Gastrocnemius medialis (tissue), 4 donors: Measurements from ENCODE around the gene COX6A1. TPM values are rescaled to one million over a fixed set of nuclear protein-coding genes. Genes with fewer than 3 reads are reported as not detected.
"Not testable (repeated sequence)": the region's sequence is repeated elsewhere in the genome, so short reads cannot be mapped to it uniquely, and the experiment has no call there.

Source experiments
- ATAC-seq, 2 donors: fragments of 150-250 bp; one replicate each; pipeline ENCODE4 v1.9.1; 2016
- DNase-seq, 2 donors: peaks; one replicate each; pipeline ENCODE4 v3.0.0-alpha.2; 2019
- H3K27ac ChIP-seq, 4 donors: fragments of 200-600 bp; sonication (generic); 1 replicate in 1 of 4; 2 replicates in 3 of 4; pipeline ENCODE4 v1.5.1; 2016 to 2018; ENCODE audit warnings: mild to moderate bottlenecking in 2 of 4, moderate library complexity in 1 of 4
- H3K27me3 ChIP-seq, 3 donors: fragments of 200-600 bp; sonication (generic) in 2 of 3; 1 replicate in 1 of 3; 2 replicates in 2 of 3; pipeline versions ENCODE4 v1.5.1 to v1.6.0; 2016 to 2019; ENCODE audit warnings: mild to moderate bottlenecking in 1 of 3, moderate library complexity in 1 of 3
- H3K36me3 ChIP-seq, 2 donors: fragments of 200-600 bp; sonication (generic) in 1 of 2; one replicate each; pipeline ENCODE4 v1.5.1; 2017 to 2018
- H3K4me1 ChIP-seq, 2 donors: fragments of 200-600 bp; sonication (generic) in 1 of 2; one replicate each; pipeline ENCODE4 v1.5.1; 2016 to 2017; ENCODE audit warnings: mild to moderate bottlenecking in 2 of 2
- H3K4me3 ChIP-seq, 4 donors: fragments of 200-600 bp; sonication (generic) in 3 of 4; 1 replicate in 1 of 4; 2 replicates in 3 of 4; pipeline ENCODE4 v1.5.1; 2016 to 2019; ENCODE audit warnings: mild to moderate bottlenecking in 2 of 4
- H3K9me3 ChIP-seq, 3 donors: fragments of 200-600 bp; sonication (generic) in 2 of 3; 1 replicate in 1 of 3; 2 replicates in 2 of 3; pipeline ENCODE4 v1.5.1; 2016 to 2019
- CTCF ChIP-seq, 5 experiments: fragments of 450-650 bp in 3 of 5; fragments of 200-600 bp in 2 of 5; sonication (generic) in 2 of 5; IDR thresholded peaks in 4 of 5; conservative IDR thresholded peaks in 1 of 5; 1 replicate in 4 of 5; 2 replicates in 1 of 5; pipeline ENCODE4 v1.5.1; 2016 to 2019; ENCODE audit warnings: antibody characterized with exemption in 5 of 5, mild to moderate bottlenecking in 3 of 5, moderate library complexity in 3 of 5
- POLR2A ChIP-seq, 2 donors: fragments of 450-650 bp; IDR thresholded peaks; one replicate each; pipeline ENCODE4 v1.6.1; 2017; ENCODE audit warnings: antibody characterized with exemption in 2 of 2, mild to moderate bottlenecking in 2 of 2, moderate library complexity in 2 of 2
- in situ Hi-C, 4 donors: fragments of 200-750 bp; cut with MboI; loops; one replicate each; pipeline versions ENCODE4 v1.15.0 to v1.8.0; 2017; ENCODE audit warnings: low sequenced_read_pairs in 4 of 4
- intact Hi-C: fragments of 100-400 bp; cut with DNase I; formaldehyde crosslinking; loops from one replicate; pipeline ENCODE4 v1.15.1; 2023; ENCODE audit warnings: low total_unique reads
- total RNA-seq, 4 donors: library from RNA; depleted of rRNA; stranded (reverse); fragments of >200 nt; gene quantifications; one replicate each; pipeline versions ENCODE4 v1.1.0 to v1.2.3, GENCODE V29; 2016

COX6A1 gene
- total RNA-seq, 4 donors from 2014 or later, result 46.9 to 90.8 (median 74.3) TPM

- DNase-seq (peak; percentile 57 to 75), ATAC-seq (peak; percentile 96 to 97)
- Histone ChIP-seq H3K36me3 (peaks cover 0 to 52% of the 10 kb centered on the region in 2 donors), H3K4me3 (peak within 1 kb of the TSS; percentile 85 to 96 (median 94)), H3K27me3 (no peaks in the 10 kb centered on the region), H3K27ac (peak within 1 kb of the TSS; percentile 82 to 96 (median 88)), H3K4me1 (peaks cover 19 to 20% of the 10 kb centered on the region in 2 donors), H3K9me3 (no peaks in the 10 kb centered on the region)
- TF ChIP-seq POLR2A (IDR thresholded peaks at IDR 0.05), result peak; percentile 50 to 73
- peak in 1 of 5 experiments; percentile 39 for TF ChIP-seq CTCF (IDR thresholded peaks at IDR 0.05 in 4 of 5, conservative IDR thresholded peaks at IDR 0.05 in 1 of 5)
- in situ Hi-C loops (no loop called here), intact Hi-C loops (loop anchor here (2.0 to 10.0 kb wide), 2 partner anchors 23 to 199 kb away; partner anchors contain the start of genes CABP1 and SRSF9)
Measured at GRCh38 chr12:120445911-120446843, 8.3 kb downstream of the COX6A1 start, which contains the start of the genes GATC and TRIAP1. Gene GATC (plus strand): TSS chr12:120446444. CDS start chr12:120446481, 37 bp downstream. Gene TRIAP1 (minus strand): TSS chr12:120446384. CDS start chr12:120446372, 12 bp downstream.

- H3K4me3 ChIP-seq, result peak overlapping the region; percentile 85 to 96 (median 94)
- intact Hi-C loops, result loop anchor here (2.0 to 10.0 kb wide), 2 partner anchors 22 to 198 kb away; partner anchors contain the start of genes CABP1 and SRSF9
- peaks cover 19 to 20% of the 10 kb centered on the region in 2 donors for H3K4me1 ChIP-seq
- H3K9me3 ChIP-seq, ATAC-seq, DNase-seq, H3K27me3 ChIP-seq, in situ Hi-C loops: not testable (repeated sequence)
- H3K27ac ChIP-seq, result peak overlapping the region; percentile 82 to 96 (median 88)
- peaks cover 0 to 52% of the 10 kb centered on the region in 2 donors for H3K36me3 ChIP-seq
Measured at GRCh38 chr12:120446844-120447178, 8.9 kb downstream of the COX6A1 start.

GRCh38 chr12:120447992-120448391 is 10.1 kb downstream of the COX6A1 start:
- TF ChIP-seq CTCF (IDR thresholded peaks at IDR 0.05 in 4 of 5, conservative IDR thresholded peaks at IDR 0.05 in 1 of 5) (no peak), POLR2A (IDR thresholded peaks at IDR 0.05) (no peak)
- Histone ChIP-seq H3K36me3 (peaks cover 0 to 42% of the 10 kb centered on the region in 2 donors), H3K27me3 (no peaks in the 10 kb centered on the region), H3K9me3 (no peaks in the 10 kb centered on the region), H3K4me1 (peaks cover 19 to 20% of the 10 kb centered on the region in 2 donors), H3K4me3 (peak overlapping the region in 1 of 4 donors; percentile 95), H3K27ac (no peak overlapping the region)
- in situ Hi-C loops, result no loop called here
- DNase-seq, result no peak
- intact Hi-C loops, result loop anchor here (2.0 to 10.0 kb wide), 2 partner anchors 21 to 197 kb away; partner anchors contain the start of genes CABP1 and SRSF9
- ATAC-seq, result no peak

- H3K36me3 ChIP-seq, result peaks cover 0 to 62% of the 10 kb centered on the region in 2 donors
Measured at GRCh38 chr12:120452524-120452923, 14.6 kb downstream of the COX6A1 start.

GRCh38 chr12:120453060-120453750 is 15.3 kb downstream of the COX6A1 start:
- intact Hi-C loops, result no loop called here
- peaks cover 0 to 69% of the 10 kb centered on the region in 2 donors for H3K36me3 ChIP-seq
- no peak overlapping the region for H3K27ac ChIP-seq
- in situ Hi-C loops, result no loop called here
- H3K27me3 ChIP-seq, result no peaks in the 10 kb centered on the region
- DNase-seq (no peak), ATAC-seq (no peak)
- TF ChIP-seq CTCF (IDR thresholded peaks at IDR 0.05 in 4 of 5, conservative IDR thresholded peaks at IDR 0.05 in 1 of 5) (no peak), POLR2A (IDR thresholded peaks at IDR 0.05) (no peak)
- H3K4me1 ChIP-seq, result no peaks in the 10 kb centered on the region
- H3K4me3 ChIP-seq, result no peak overlapping the region
- no peaks in the 10 kb centered on the region for H3K9me3 ChIP-seq

More at GRCh38 chr12:120452524-120452923, 14.6 kb downstream of the COX6A1 start:
- DNase-seq, in situ Hi-C loops, H3K9me3 ChIP-seq, H3K27ac ChIP-seq, ATAC-seq, H3K4me3 ChIP-seq, H3K4me1 ChIP-seq, H3K27me3 ChIP-seq, intact Hi-C loops: not testable (repeated sequence)
